MCF 10A (cell line): ENCODE data around the gene XYLT1. TPM values are rescaled to one million over a fixed set of nuclear protein-coding genes. Genes with fewer than 3 reads are reported as not detected.

ENCODE experiments used
- BruUV-seq: library from RNA; stranded (reverse); fragments of 400-500 nt; replicated peaks from 2 replicates; lab custom pipeline; 2021; lab: Mats Ljungman, UMichigan
- CTCF ChIA-PET: fragments of 300-600 bp; sonication (Branson Sonifier 250); formaldehyde crosslinking; extraction: SDS; loops from one replicate; lab custom pipeline; 2021; ENCODE audit warnings: antibody characterized with exemption, inconsistent platforms; lab: Yijun Ruan, JAX
- POLR2A ChIA-PET: fragments of 300-600, 350-650 bp; sonication (Branson Sonifier 250); formaldehyde crosslinking; extraction: SDS; loops from one replicate; lab custom pipeline; 2020; ENCODE audit warnings: antibody characterized with exemption, inconsistent platforms; lab: Yijun Ruan, JAX
- DNase-seq: peaks from one replicate; pipeline ENCODE4 v3.0.0-alpha.2; 2018; ENCODE audit not compliant: unreplicated experiment
- H3K27ac Mint-ChIP-seq: one replicate; pipeline ENCODE4 v1.8.0; 2022; ENCODE audit warnings: mild to moderate bottlenecking, low read depth, mixed read lengths; ENCODE audit not compliant: unreplicated experiment
- H3K27me3 Mint-ChIP-seq: one replicate; pipeline ENCODE4 v1.8.0; 2022; ENCODE audit warnings: mixed read lengths; ENCODE audit not compliant: insufficient read depth, unreplicated experiment
- H3K36me3 Mint-ChIP-seq: one replicate; pipeline ENCODE4 v1.8.0; 2022; ENCODE audit warnings: mild to moderate bottlenecking, moderate library complexity, mixed read lengths; ENCODE audit not compliant: insufficient read depth, unreplicated experiment
- H3K4me1 Mint-ChIP-seq: one replicate; pipeline ENCODE4 v1.8.0; 2022; ENCODE audit warnings: mixed read lengths; ENCODE audit not compliant: insufficient read depth, unreplicated experiment
- H3K4me3 Mint-ChIP-seq: one replicate; pipeline ENCODE4 v1.8.0; 2022; ENCODE audit warnings: mild to moderate bottlenecking, moderate library complexity, mixed read lengths; ENCODE audit not compliant: unreplicated experiment
- H3K9me3 Mint-ChIP-seq: one replicate; pipeline ENCODE4 v1.8.0; 2022; ENCODE audit warnings: mixed read lengths; ENCODE audit not compliant: unreplicated experiment
- intact Hi-C: fragments of 100-400 bp; cut with micrococcal nuclease; formaldehyde crosslinking; loops from 2 replicates; pipeline ENCODE4 v1.14.1; 2022
- total RNA-seq: library from RNA; stranded (reverse); gene quantifications from 2 replicates; pipeline ENCODE4 v1.2.3, GENCODE V29; 2022
- TF ChIP-seq, protein P1 (sequence below): fragments of 200-600 bp; IDR thresholded peaks from one replicate; pipeline ENCODE4 v1.8.0; 2022; ENCODE audit warnings: antibody characterized with exemption, mild to moderate bottlenecking; ENCODE audit not compliant: unreplicated experiment

The XYLT1 gene
- total RNA-seq, 1 experiment from 2014 or later: not detected

- intact Hi-C loops: no loop called here
- Mint-ChIP-seq H3K27ac (no peak overlapping the region), H3K9me3 (peaks cover 34% of the 10 kb centered on the region), H3K4me3 (no peak overlapping the region), H3K36me3 (no peaks in the 10 kb centered on the region), H3K27me3 (no peaks in the 10 kb centered on the region), H3K4me1 (no peaks in the 10 kb centered on the region)
- TF ChIP-seq, protein P1, sequence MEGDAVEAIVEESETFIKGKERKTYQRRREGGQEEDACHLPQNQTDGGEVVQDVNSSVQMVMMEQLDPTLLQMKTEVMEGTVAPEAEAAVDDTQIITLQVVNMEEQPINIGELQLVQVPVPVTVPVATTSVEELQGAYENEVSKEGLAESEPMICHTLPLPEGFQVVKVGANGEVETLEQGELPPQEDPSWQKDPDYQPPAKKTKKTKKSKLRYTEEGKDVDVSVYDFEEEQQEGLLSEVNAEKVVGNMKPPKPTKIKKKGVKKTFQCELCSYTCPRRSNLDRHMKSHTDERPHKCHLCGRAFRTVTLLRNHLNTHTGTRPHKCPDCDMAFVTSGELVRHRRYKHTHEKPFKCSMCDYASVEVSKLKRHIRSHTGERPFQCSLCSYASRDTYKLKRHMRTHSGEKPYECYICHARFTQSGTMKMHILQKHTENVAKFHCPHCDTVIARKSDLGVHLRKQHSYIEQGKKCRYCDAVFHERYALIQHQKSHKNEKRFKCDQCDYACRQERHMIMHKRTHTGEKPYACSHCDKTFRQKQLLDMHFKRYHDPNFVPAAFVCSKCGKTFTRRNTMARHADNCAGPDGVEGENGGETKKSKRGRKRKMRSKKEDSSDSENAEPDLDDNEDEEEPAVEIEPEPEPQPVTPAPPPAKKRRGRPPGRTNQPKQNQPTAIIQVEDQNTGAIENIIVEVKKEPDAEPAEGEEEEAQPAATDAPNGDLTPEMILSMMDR: no peak
- no peak for DNase-seq
- no TSS peak for BruUV-seq
- ChIA-PET POLR2A (no interaction called here), CTCF (no interaction called here)
These were observed 205.6 kb downstream of the XYLT1 start for GRCh38 chr16:17265154-17265553.

GRCh38 chr16:17261197-17261858 is 209.4 kb downstream of the XYLT1 start:
- Mint-ChIP-seq H3K27me3 (no peaks in the 10 kb centered on the region), H3K36me3 (no peaks in the 10 kb centered on the region), H3K4me1 (no peaks in the 10 kb centered on the region), H3K27ac (no peak overlapping the region), H3K4me3 (no peak overlapping the region), H3K9me3 (peaks cover 39% of the 10 kb centered on the region)
- BruUV-seq: no TSS peak
- DNase-seq: no peak
- ChIA-PET CTCF (no interaction called here), POLR2A (no interaction called here)
- TF ChIP-seq, protein P1: no peak
- intact Hi-C loops: no loop called here

GRCh38 chr16:17260276-17260849 is 210.4 kb downstream of the XYLT1 start:
- CTCF ChIA-PET: interaction anchor here (0.7 kb wide), 1 partner anchor 57 kb away, joined by 3 read pairs; no protein-coding TSS in a partner anchor
- DNase-seq: no peak
- Mint-ChIP-seq H3K4me1 (no peaks in the 10 kb centered on the region), H3K27me3 (no peaks in the 10 kb centered on the region), H3K27ac (no peak overlapping the region), H3K9me3 (peaks cover 29% of the 10 kb centered on the region), H3K4me3 (no peak overlapping the region), H3K36me3 (no peaks in the 10 kb centered on the region)
- no TSS peak for BruUV-seq
- POLR2A ChIA-PET: no interaction called here
- TF ChIP-seq, protein P1: no peak
- intact Hi-C loops: no loop called here

- DNase-seq: no peak
- TF ChIP-seq, protein P1: no peak
- no peaks in the 10 kb centered on the region for H3K36me3 Mint-ChIP-seq
- no peaks in the 10 kb centered on the region for H3K4me1 Mint-ChIP-seq
- H3K27ac Mint-ChIP-seq: no peak overlapping the region
- H3K4me3 Mint-ChIP-seq: no peak overlapping the region
- no peaks in the 10 kb centered on the region for H3K27me3 Mint-ChIP-seq
- POLR2A ChIA-PET: no interaction called here
- peaks cover 25% of the 10 kb centered on the region for H3K9me3 Mint-ChIP-seq
- CTCF ChIA-PET: interaction anchor here (0.7 kb wide), 1 partner anchor 56 kb away, joined by 3 read pairs; no protein-coding TSS in a partner anchor
- intact Hi-C loops: no loop called here
- BruUV-seq: no TSS peak
These were observed 210.9 kb downstream of the XYLT1 start for GRCh38 chr16:17259751-17260270.
